H54 (cell line): ENCODE measurements around the gene SFMBT2.
"Not testable (repeated sequence)": the region's sequence is repeated elsewhere in the genome, so short reads cannot be mapped to it uniquely, and the experiment has no call there.

Experiments used
- DNase-seq: peaks from one replicate; pipeline ENCODE4 v3.0.0; 2011; ENCODE audit warnings: low spot score, mixed read lengths; ENCODE audit not compliant: insufficient read length
- FAIRE-seq: peaks from 3 replicates; lab custom pipeline; 2011; peaks lifted over from hg19 to GRCh38; lab: Jason Lieb, UNC
- POLR2A ChIP-seq: IDR thresholded peaks from 2 replicates; pipeline ENCODE4 v1.6.1; 2011; ENCODE audit warnings: low read depth, mild to moderate bottlenecking, low read length

SFMBT2 gene

DNA sequence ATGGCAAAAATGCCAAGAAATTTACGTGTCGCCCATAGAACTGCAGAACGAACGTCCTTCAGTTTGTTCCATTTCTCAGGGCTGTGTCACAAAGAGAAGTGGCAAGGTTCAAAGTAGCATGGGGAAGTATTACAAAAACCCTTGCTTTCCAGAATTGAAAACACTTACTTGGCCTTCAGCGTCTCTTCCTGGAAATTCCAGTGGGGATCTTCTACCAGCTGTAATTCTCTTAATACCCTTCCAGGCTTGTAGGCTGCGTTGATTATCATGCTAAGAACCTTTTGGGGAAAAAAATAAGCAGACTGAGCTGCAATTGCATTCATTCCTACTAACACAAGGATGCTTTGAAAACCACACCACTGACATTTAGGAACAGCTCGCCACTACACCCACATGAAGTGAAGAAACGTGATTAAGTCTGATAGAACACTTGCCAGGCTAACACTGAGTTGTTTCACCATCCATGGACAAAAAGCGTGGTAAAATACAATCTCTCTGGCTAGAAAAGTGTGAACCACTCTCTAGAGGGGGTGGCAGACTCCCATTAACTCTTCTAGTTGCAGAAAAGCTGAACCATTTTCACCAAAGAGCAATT is 222.3 kb downstream of the SFMBT2 start:
- FAIRE-seq (no peak), DNase-seq (no peak)
- TF ChIP-seq POLR2A, result no peak

GRCh38 chr10:7186387-7187018 is 224.3 kb downstream of the SFMBT2 start:
- no peak for TF ChIP-seq POLR2A
- FAIRE-seq, result no peak
- DNase-seq, result no peak

DNA sequence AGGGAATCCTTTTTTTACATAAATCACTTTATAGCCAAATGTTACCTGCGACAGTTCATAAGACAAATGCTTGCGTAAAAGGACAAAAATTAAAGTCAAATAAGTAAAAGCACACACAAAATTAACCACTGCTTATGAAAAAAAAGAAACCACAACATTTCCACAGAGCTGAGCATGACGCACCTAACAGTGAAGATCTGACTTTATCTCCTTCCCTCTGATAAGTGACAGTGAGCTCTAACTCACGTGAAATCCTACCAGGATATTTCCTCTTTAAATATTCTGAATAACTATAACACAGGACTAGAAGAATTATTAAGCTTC is 225.5 kb downstream of the SFMBT2 start:
- no peak for FAIRE-seq
- DNase-seq, result no peak
- TF ChIP-seq POLR2A, result no peak

- TF ChIP-seq POLR2A, result no peak
- FAIRE-seq (no peak), DNase-seq (no peak)
These were observed 226.0 kb downstream of the SFMBT2 start for GRCh38 chr10:7184660-7185366.

- FAIRE-seq, DNase-seq: not testable (repeated sequence)
These were observed 226.7 kb downstream of the SFMBT2 start for GRCh38 chr10:7184116-7184515.

DNA sequence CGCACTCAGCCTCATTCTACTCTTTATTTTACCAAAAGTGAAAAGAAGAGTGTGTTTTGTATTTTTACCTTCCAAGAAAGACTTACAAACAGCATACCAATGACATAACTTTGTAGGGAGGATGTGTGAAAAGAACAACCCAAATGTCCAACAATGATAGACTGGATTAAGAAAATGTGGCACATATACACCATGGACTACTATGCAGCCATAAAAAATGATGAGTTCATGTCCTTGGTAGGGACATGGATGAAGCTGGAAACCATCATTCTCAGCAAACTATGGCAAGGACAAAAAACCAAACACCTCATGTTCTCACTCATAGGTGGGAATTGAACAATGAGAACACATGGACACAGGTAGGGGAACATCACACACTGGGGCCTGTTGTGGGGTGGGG is 228.5 kb downstream of the SFMBT2 start:
- FAIRE-seq, DNase-seq: not testable (repeated sequence)

- DNase-seq, result no peak
- no peak for FAIRE-seq
- TF ChIP-seq POLR2A, result no peak
These were observed 229.4 kb downstream of the SFMBT2 start for GRCh38 chr10:7181420-7181819.

DNA sequence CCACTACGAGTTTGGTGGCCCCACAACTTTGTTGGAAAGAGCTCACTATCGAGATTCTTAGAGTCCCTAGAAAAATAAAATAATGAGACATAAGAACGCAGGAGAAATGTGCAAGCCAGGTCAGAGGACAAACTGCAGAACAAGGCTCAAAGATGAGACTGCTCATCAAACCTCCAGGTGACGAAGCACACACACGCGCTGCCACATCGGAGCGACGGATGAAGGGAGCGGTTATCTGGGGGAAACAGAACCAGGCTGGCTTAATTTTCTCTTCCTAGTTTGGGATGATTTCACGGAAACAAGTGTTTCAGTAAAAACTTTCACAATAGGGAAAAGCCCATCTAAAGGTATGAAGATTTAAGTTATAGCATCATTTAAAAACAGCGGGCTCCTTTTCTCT is 231.3 kb downstream of the SFMBT2 start:
- FAIRE-seq (no peak), DNase-seq (no peak)
- no peak for TF ChIP-seq POLR2A

DNA sequence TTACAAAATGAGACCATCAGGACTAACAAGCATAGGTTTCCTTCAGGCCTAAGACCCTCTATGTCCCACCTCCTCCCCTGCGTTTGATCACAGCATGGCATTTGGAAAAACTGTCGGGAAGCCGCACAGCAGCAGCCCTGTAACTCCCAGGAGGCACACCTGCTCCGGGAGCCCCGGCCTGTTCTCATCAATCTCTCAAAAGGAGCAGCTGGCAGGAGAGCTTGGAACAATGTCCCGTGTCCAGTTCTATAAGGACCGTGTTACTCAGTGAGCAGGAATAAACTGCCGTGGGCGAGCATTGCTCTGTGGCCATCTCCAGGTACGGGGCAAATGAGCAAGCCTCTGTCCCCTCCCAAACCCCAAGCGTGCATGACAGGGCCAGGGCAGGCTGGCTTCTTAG is 236.9 kb downstream of the SFMBT2 start:
- DNase-seq (no peak), FAIRE-seq (no peak)
- no peak for TF ChIP-seq POLR2A

DNA sequence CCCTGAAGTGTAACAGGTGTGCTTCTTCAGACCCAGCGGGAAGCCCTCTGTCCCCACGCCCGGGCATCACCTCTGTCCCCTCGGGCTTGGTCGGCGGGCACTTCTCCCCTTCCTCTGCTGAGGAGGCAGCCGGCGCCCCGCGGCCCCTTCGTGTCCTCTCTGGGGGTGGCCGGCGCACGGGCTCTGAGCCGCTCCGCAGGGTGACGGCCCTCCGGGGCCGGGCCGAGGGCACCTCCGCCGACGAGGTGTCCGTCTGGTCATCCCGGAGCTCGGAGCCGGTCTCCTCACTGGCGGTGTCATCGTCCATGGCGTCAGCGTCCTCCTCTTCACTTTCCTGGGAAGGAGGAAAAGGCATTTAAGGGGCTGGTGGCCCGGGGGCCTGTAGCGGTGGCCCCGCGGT is 239.0 kb downstream of the SFMBT2 start:
- no peak for TF ChIP-seq POLR2A
- no peak for DNase-seq
- FAIRE-seq, result no peak

DNA sequence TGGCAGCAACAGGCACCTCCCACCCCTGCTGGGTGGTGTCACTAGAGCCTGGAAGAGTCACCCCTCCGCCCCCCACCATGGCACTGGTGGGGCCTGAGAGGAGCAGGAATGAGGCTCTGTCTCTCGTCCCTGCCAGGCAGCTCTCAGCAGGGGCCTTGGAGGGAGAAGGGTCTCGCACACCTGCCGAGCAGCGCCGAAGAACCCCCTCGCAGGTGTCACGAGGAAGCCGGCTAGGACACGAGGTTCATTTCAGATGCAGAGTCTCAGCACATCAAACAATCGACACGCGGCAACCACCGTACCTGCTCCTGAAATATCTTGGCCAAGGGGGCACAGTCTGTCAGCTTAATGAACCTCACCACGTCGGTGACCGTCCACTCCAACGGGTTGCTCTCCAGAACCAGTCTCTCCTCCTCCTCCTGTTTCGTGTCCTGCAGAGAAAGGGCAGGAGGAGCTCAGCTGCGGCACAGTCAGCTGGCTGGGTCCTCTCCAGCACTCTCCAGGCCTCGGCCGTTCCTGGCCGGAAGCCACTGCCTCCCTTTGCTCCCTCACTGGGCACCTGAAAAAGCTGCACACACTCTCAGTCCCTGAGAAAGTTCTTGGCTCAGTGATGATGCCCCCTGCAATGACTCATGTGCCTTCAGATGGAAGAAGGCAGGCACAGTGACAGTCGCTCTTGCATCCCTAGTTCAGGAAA is 240.1 kb downstream of the SFMBT2 start:
- TF ChIP-seq POLR2A, result no peak
- FAIRE-seq (no peak), DNase-seq (no peak)

DNA sequence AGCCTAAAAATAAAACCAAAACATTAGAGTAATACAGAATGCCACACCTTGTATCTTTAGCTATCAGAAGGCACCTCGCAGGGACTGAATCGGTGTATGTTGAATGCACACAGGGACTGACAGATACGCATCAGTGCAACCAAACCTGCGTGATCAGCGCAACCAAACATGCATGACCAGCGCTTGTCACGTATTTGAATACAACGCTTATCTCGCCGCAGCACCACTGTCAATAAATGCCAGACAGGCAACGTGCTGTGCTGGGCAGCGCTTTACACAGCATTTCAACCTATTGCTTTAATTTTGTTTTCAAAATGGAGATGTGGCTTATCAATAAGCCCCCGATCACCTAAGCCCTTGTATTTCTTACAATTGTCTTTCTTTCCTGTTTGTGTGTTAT is 242.4 kb downstream of the SFMBT2 start:
- FAIRE-seq (no peak), DNase-seq (no peak)
- no peak for TF ChIP-seq POLR2A

DNA sequence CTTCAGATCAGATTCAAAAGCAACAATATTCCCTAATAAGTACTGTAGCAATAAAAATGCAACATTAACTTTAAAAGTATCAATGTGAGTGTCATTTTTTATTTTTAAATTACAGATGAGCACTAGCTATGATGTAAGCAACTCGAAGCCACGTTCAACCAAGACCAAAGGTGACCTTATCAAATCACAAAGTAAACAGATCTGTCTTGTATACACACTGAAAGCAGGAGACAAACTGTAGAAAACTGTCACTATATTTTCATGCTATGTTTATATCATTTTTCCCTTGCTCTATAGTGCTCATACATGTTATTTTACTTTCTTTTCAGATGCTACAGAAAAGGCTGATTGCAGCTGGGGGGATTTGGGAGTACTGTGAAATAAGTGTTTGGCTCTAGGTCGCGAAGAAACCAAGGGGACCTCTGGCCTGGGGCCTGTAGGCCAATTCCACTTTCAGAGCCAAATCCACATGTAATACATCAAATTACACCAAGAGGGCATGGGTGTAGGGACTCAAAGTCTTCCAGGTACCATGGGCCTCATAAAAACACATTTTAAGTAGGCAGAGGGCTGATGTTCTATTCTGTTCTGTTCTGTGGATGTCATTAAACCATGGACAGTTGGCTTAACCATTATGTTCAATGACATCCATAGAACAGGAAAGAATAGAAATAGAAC is 245.2 kb downstream of the SFMBT2 start:
- TF ChIP-seq POLR2A, result no peak
- DNase-seq (no peak), FAIRE-seq (no peak)

DNA sequence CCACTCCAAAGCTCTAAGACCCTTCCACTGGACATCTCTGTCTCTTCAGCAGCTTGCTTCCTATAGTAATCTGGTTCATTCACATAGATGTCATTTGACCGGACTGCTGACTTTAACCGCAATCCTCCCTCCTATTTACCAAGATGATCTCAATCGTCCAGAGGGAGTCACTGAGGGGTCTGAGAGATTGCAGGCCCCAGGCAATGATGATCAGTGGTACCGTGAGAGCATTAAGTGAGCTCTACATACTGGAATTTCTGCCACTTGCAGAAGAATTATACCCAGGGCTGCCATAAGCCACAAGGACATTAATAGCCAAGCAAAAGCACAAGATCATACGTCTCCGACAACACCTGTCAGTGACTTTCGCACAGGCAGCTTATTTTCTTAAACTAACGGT is 245.9 kb downstream of the SFMBT2 start:
- FAIRE-seq, result no peak
- no peak for DNase-seq
- no peak for TF ChIP-seq POLR2A
